ENCODE measurements around the gene WSCD1. TPM values are rescaled to one million over a fixed set of nuclear protein-coding genes. Genes with fewer than 3 reads are reported as not detected.

Gene WSCD1
- polyA plus RNA-seq, 3 donors = not detected

DNA sequence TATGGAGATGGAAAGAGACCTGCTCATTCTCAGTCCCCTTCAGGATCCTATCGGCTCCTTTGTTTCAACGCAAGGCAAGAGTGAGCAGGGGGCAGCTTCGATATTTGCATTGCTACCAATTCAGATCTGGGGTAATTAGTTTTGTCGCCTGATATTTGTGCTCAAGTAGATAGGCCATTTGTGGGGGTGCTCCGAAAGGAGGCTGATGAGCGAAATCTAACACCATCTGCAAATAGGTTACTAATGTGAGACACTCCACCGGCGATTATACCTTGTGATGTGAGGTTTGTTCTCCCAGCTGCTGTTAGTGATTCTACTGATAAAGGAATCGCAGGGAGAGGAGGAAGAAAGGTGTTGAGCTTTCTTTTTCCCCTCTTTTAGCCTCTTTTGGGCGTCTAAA lies 31.5 kb downstream of the WSCD1 start:
- intact Hi-C loops (cut with micrococcal nuclease) = no loop called here

DNA sequence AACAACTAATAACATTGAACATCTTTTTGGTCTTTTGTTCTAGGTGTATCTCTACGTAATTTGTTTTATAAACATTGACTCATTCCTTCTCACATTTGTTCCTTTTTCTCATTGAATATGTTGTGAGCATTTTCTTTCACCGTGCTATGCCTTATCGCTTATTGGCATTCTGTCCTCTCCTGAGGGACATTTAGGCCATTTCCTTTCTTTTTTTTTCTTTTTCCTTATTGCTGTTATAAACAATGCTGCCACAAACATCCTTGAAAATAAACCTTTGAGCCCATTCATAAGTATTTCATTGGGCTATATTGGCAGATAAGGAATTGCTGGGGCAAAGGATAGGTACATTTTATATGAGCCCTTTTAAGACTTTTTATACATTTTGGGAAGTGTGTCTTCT lies 32.4 kb downstream of the WSCD1 start:
- Histone ChIP-seq H4K20me1 (ENCODE audit: insufficient read depth, low read length) (no peaks in the 10 kb centered on the region), H3K27me3 (ENCODE audit: control insufficient read depth in 2 of 2, insufficient read depth in 2 of 2, low read length in 2 of 2) (no peaks in the 10 kb centered on the region), H3K9ac (ENCODE audit: insufficient read depth, low read length, poor library complexity, severe bottlenecking) (no peak overlapping the region), H3K4me1 (ENCODE audit: control insufficient read depth in 1 of 2, insufficient read depth in 2 of 2, low read length in 2 of 2) (no peaks in the 10 kb centered on the region), H3K4me2 (replicated peaks; ENCODE audit: extremely low read depth, low read length, poor library complexity, severe bottlenecking) (no peak overlapping the region), H3K9me3 (replicated peaks in 1 of 2; ENCODE audit: control insufficient read depth in 1 of 2, insufficient read depth in 1 of 2, low read length in 2 of 2) (peaks cover 0 to 3% of the 10 kb centered on the region in 2 donors), H2AFZ (ENCODE audit: insufficient read depth, low read depth, low read length, poor library complexity, severe bottlenecking) (no peak overlapping the region), H3K79me2 (ENCODE audit: insufficient read depth, low read length) (no peaks in the 10 kb centered on the region), H3K36me3 (replicated peaks in 1 of 2; ENCODE audit: control insufficient read depth in 1 of 2, insufficient read depth in 2 of 2, low read length in 2 of 2) (no peaks in the 10 kb centered on the region), H3K27ac (ENCODE audit: low read depth in 1 of 2, low read length in 2 of 2) (no peak overlapping the region), H3K4me3 (replicated peaks in 1 of 3; ENCODE audit: low read depth in 2 of 3, low read length in 3 of 3) (no peak overlapping the region)
- DNase-seq = no peak
- WGBS (ENCODE audit: insufficient coverage) = no CpG with 5 or more reads among the region's 3 CpGs
- peaks cover 0 to 6% (median 5%) of the 10 kb centered on the region in 3 donors for H3K27me3 Mint-ChIP-seq (ENCODE audit: low read depth in 3 of 3)
- no peaks in the 10 kb centered on the region for H3K4me1 Mint-ChIP-seq
- H3K9me3 Mint-ChIP-seq = peaks cover 0 to 9% (median 2%) of the 10 kb centered on the region in 7 donors
- TF ChIP-seq, protein P1, sequence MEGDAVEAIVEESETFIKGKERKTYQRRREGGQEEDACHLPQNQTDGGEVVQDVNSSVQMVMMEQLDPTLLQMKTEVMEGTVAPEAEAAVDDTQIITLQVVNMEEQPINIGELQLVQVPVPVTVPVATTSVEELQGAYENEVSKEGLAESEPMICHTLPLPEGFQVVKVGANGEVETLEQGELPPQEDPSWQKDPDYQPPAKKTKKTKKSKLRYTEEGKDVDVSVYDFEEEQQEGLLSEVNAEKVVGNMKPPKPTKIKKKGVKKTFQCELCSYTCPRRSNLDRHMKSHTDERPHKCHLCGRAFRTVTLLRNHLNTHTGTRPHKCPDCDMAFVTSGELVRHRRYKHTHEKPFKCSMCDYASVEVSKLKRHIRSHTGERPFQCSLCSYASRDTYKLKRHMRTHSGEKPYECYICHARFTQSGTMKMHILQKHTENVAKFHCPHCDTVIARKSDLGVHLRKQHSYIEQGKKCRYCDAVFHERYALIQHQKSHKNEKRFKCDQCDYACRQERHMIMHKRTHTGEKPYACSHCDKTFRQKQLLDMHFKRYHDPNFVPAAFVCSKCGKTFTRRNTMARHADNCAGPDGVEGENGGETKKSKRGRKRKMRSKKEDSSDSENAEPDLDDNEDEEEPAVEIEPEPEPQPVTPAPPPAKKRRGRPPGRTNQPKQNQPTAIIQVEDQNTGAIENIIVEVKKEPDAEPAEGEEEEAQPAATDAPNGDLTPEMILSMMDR (IDR thresholded peaks at IDR 0.05) = no peak
- H3K27ac Mint-ChIP-seq = no peak overlapping the region
- no peaks in the 10 kb centered on the region for H3K36me3 Mint-ChIP-seq
- intact Hi-C loops (cut with micrococcal nuclease) = no loop called here
- H3K4me3 Mint-ChIP-seq = no peak overlapping the region

More for the DNA sequence above, 31.5 kb downstream of the WSCD1 start:
- Histone ChIP-seq H3K27ac (ENCODE audit: low read depth in 1 of 2, low read length in 2 of 2) (no peak overlapping the region), H3K9ac (ENCODE audit: insufficient read depth, low read length, poor library complexity, severe bottlenecking) (no peak overlapping the region), H3K79me2 (ENCODE audit: insufficient read depth, low read length) (no peaks in the 10 kb centered on the region), H3K9me3 (replicated peaks in 1 of 2; ENCODE audit: control insufficient read depth in 1 of 2, insufficient read depth in 1 of 2, low read length in 2 of 2) (peaks cover 0 to 2% of the 10 kb centered on the region in 2 donors), H2AFZ (ENCODE audit: insufficient read depth, low read depth, low read length, poor library complexity, severe bottlenecking) (no peak overlapping the region), H4K20me1 (ENCODE audit: insufficient read depth, low read length) (no peaks in the 10 kb centered on the region), H3K36me3 (replicated peaks in 1 of 2; ENCODE audit: control insufficient read depth in 1 of 2, insufficient read depth in 2 of 2, low read length in 2 of 2) (no peaks in the 10 kb centered on the region), H3K27me3 (ENCODE audit: control insufficient read depth in 2 of 2, insufficient read depth in 2 of 2, low read length in 2 of 2) (no peaks in the 10 kb centered on the region), H3K4me3 (replicated peaks in 1 of 3; ENCODE audit: low read depth in 2 of 3, low read length in 3 of 3) (no peak overlapping the region), H3K4me2 (replicated peaks; ENCODE audit: extremely low read depth, low read length, poor library complexity, severe bottlenecking) (no peak overlapping the region), H3K4me1 (ENCODE audit: control insufficient read depth in 1 of 2, insufficient read depth in 2 of 2, low read length in 2 of 2) (no peaks in the 10 kb centered on the region)
- H3K27ac Mint-ChIP-seq = no peak overlapping the region
- H3K36me3 Mint-ChIP-seq = no peaks in the 10 kb centered on the region
- DNase-seq = no peak
- peaks cover 0 to 8% (median 2%) of the 10 kb centered on the region in 7 donors for H3K9me3 Mint-ChIP-seq
- H3K4me3 Mint-ChIP-seq = no peak overlapping the region
- TF ChIP-seq, protein P1 (IDR thresholded peaks at IDR 0.05) = no peak
- 92% methylated on average over 5 of the region's 10 CpGs for WGBS (ENCODE audit: insufficient coverage)
- peaks cover 1 to 5% (median 4%) of the 10 kb centered on the region in 3 donors for H3K27me3 Mint-ChIP-seq (ENCODE audit: low read depth in 3 of 3)
- H3K4me1 Mint-ChIP-seq = no peaks in the 10 kb centered on the region
